HL-60 (cell line): Measurements from ENCODE around the gene CDC42EP4.
A peak's percentile ranks its signal among the peaks of the same experiment; 100 is the strongest.
"Not testable (repeated sequence)": the region's sequence is repeated elsewhere in the genome, so short reads cannot be mapped to it uniquely, and the experiment has no call there.

ENCODE experiments used
- DNase-seq, 2 experiments: peaks; one replicate each; pipeline ENCODE4 v3.0.0-alpha.2; 2010 to 2020; ENCODE audit warnings: low read depth in 1 of 2, low spot score in 1 of 2
- H3K27ac ChIP-seq: fragments of 250-450 bp; sonication (Bioruptor Pico); replicated peaks from 2 replicates; pipeline ENCODE4 v1.5.1; 2020; ENCODE audit warnings: mild to moderate bottlenecking, moderate library complexity
- H3K27me3 ChIP-seq: fragments of 250-450 bp; sonication (Bioruptor Pico); 2 replicates; pipeline ENCODE4 v1.5.1; 2021; ENCODE audit warnings: mild to moderate bottlenecking, moderate library complexity; ENCODE audit not compliant: insufficient read depth, poor library complexity, severe bottlenecking
- H3K4me3 ChIP-seq: replicated peaks from 2 replicates; pipeline ENCODE4 v1.5.1; 2011; ENCODE audit warnings: mild to moderate bottlenecking, control low read depth, low read length; ENCODE audit not compliant: insufficient read depth
- CTCF ChIP-seq: IDR thresholded peaks from one replicate; pipeline ENCODE4 v1.5.1; 2011; ENCODE audit warnings: low read length, control low read depth, inconsistent platforms; ENCODE audit not compliant: insufficient read depth
- GABPA ChIP-seq: IDR thresholded peaks from 2 replicates; pipeline ENCODE4 v1.6.1; 2012; ENCODE audit warnings: low read depth
- POLR2AphosphoS5 ChIP-seq: IDR thresholded peaks from 2 replicates; pipeline ENCODE4 v1.6.1; 2012; ENCODE audit warnings: low read depth
- REST ChIP-seq: IDR thresholded peaks from 2 replicates; pipeline ENCODE4 v1.6.1; 2012; ENCODE audit warnings: low read depth; ENCODE audit not compliant: insufficient replicate concordance
- SPI1 ChIP-seq: IDR thresholded peaks from 2 replicates; pipeline ENCODE4 v1.6.1; 2012; ENCODE audit warnings: low read depth, mild to moderate bottlenecking, borderline replicate concordance

The CDC42EP4 gene

GRCh38 chr17:73336408-73337329, 24.9 kb upstream of the CDC42EP4 start:
- Histone ChIP-seq H3K27me3 (no peaks in the 10 kb centered on the region), H3K27ac (no peak overlapping the region), H3K4me3 (no peak overlapping the region)
- TF ChIP-seq REST: no peak
- no peak for TF ChIP-seq SPI1
- no peak for TF ChIP-seq CTCF
- no peak for TF ChIP-seq GABPA
- no peak for TF ChIP-seq POLR2AphosphoS5
- DNase-seq: no peak

GRCh38 chr17:73335591-73336407, 24.0 kb upstream of the CDC42EP4 start:
- H3K27me3 ChIP-seq: no peaks in the 10 kb centered on the region
- H3K4me3 ChIP-seq: no peak overlapping the region
- DNase-seq: no peak
- TF ChIP-seq GABPA (no peak), CTCF (no peak), SPI1 (no peak), POLR2AphosphoS5 (no peak), REST (no peak)
- H3K27ac ChIP-seq: no peak overlapping the region

DNA sequence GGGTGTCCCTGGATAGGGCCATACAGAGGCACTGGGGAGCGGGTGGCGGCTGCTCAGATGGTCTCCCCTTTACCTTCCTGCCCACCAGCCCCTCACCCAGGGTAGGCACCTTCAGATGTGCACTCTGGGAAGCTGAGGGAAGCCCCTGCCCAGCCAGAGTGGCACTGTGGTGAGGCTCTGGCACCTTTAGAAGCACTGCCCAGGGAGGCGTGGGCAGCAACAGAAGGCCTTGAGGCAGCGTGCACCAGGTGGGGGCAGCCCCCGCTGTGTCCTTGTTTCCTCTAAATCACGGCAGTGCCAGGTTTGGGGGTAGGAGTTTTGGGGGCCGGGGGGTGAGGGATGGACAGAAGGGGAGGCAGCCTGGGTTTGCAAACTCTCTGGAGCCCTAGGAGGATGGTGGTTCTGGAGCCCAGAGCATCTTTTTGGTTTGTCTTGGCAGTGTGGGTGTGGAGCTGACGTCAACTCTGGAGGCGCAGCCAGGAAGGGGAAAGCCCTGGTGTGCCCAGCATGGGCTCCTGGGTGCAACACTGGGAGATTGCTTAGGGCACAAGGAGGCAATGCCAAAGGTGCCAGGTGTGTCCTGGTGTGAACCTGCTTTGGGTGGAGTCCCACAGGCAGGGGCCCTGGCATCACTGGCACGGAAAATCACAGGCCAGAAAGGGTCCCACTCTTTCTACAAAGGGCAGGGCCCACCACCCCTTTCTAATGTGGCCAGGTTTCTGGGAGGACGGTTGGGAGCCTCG, 23.1 kb upstream of the CDC42EP4 start:
- no peaks in the 10 kb centered on the region for H3K27me3 ChIP-seq
- DNase-seq: no peak
- TF ChIP-seq REST (no peak), POLR2AphosphoS5 (no peak), GABPA (no peak)
- H3K4me3 ChIP-seq: no peak overlapping the region
- H3K27ac ChIP-seq: no peak overlapping the region

- H3K27ac ChIP-seq, H3K27me3 ChIP-seq, H3K4me3 ChIP-seq: not testable (repeated sequence)
- peak in 1 of 2 experiments; percentile 74 for DNase-seq
These were observed 21.6 kb upstream of the CDC42EP4 start for GRCh38 chr17:73333445-73333844.
